Measurements from ENCODE around the gene LGI2. TPM values are rescaled to one million over a fixed set of nuclear protein-coding genes. Genes with fewer than 3 reads are reported as not detected.

The LGI2 gene
- total and polyA plus RNA-seq, 2 of the 8 experiments (the other 6 are each of a cell fraction or from before 2014, with no cell fraction given) = 2.3 to 4.0 TPM

DNA sequence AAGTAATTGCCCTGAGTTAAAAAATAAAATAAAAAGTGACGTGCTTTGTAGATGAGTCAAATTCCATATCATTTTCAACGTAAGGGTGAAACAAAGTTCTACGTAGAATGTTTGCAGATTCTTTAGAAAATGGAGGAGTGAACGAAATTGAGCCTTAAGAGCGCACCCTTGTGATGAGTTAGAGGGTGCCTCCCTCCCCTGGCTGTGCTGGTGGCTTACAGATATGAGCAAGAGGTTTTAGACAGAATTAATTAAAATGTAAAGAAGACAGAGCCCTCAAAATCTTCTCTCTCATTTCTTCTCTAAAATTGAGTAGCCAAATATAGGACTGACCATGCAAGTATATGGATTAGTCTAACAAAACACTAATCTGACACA, 30.2 kb upstream of the LGI2 start:
- Histone ChIP-seq H3K4ac (replicated peaks; ENCODE audit: insufficient read length, low read depth, low read length) (no peak overlapping the region), H3K14ac (ENCODE audit: insufficient read length) (no peak overlapping the region), H2BK5ac (ENCODE audit: low read depth, low read length) (no peak overlapping the region), H3K9ac (replicated peaks in 1 of 4; ENCODE audit: extremely low read depth in 1 of 4, low read depth in 3 of 4, low read length in 3 of 4) (no peak overlapping the region), H3K23me2 (ENCODE audit: low read depth, low read length) (no peaks in the 10 kb centered on the region; the same call in 1 of the 2 replicates), H2BK120ac (replicated peaks; ENCODE audit: low read depth, low read length) (no peak overlapping the region), H3K56ac (replicated peaks; ENCODE audit: insufficient read length, low read depth, low read length) (no peak overlapping the region), H2BK12ac (ENCODE audit: low read depth, low read length) (no peak overlapping the region), H3K36me3 (ENCODE audit: control insufficient read depth in 2 of 4, insufficient read depth in 4 of 4, low read length in 3 of 4) (no peaks in the 10 kb centered on the region), H3K18ac (ENCODE audit: extremely low read depth, low read length) (no peak overlapping the region), H3K4me2 (ENCODE audit: insufficient read depth in 1 of 2, low read depth in 2 of 2, low read length in 2 of 2) (no peak overlapping the region), H3K79me2 (ENCODE audit: control insufficient read depth in 1 of 2, insufficient read depth in 2 of 2, low read length in 2 of 2) (no peaks in the 10 kb centered on the region), H2BK20ac (ENCODE audit: low read length) (no peak overlapping the region), H2BK15ac (ENCODE audit: low read length) (no peak overlapping the region), H3K9me3 (ENCODE audit: insufficient read depth in 2 of 2, low read depth in 1 of 2, low read length in 1 of 2) (no peaks in the 10 kb centered on the region), H4K8ac (ENCODE audit: extremely low read depth, insufficient read depth, low read length) (no peak overlapping the region), H4K91ac (replicated peaks; ENCODE audit: insufficient read length, low read length) (no peak overlapping the region), H3K79me1 (ENCODE audit: low read depth, low read length) (no peaks in the 10 kb centered on the region), H4K5ac (ENCODE audit: insufficient read length, low read depth, low read length) (no peak overlapping the region), H3K27ac (ENCODE audit: low read depth, low read length) (no peak overlapping the region), H2AK5ac (ENCODE audit: low read depth, low read length) (no peak overlapping the region), H4K20me1 (replicated peaks in 1 of 2; ENCODE audit: control insufficient read depth in 1 of 2, insufficient read depth in 2 of 2, low read length in 2 of 2) (no peaks in the 10 kb centered on the region), H3K27me3 (replicated peaks in 1 of 4; ENCODE audit: control insufficient read depth in 3 of 4, extremely low read depth in 1 of 4, insufficient read depth in 3 of 4, low read length in 3 of 4) (no peaks in the 10 kb centered on the region), H3K4me3 (ENCODE audit: extremely low read depth in 1 of 4, insufficient read depth in 2 of 4, low read depth in 3 of 4, low read length in 4 of 4) (no peak overlapping the region), H3K4me1 (replicated peaks in 1 of 4; ENCODE audit: control insufficient read depth in 3 of 4, insufficient read depth in 4 of 4, low read length in 3 of 4) (peaks cover 0 to 15% (median 6%) of the 10 kb centered on the region in 4 experiments; a peak in 5 of 7 replicates), H2AFZ (ENCODE audit: low read length) (no peak overlapping the region), H3K23ac (ENCODE audit: insufficient read length) (no peak overlapping the region)
- TF ChIP-seq CTCF (IDR thresholded peaks at IDR 0.05; ENCODE audit: control extremely low read depth in 1 of 3, insufficient read depth in 1 of 3, low read depth in 1 of 3, low read length in 3 of 3) (peak in 1 of 3 experiments; percentile 4; a peak in 2 of 4 replicates), RAD21 (IDR thresholded peaks at IDR 0.05 in 1 of 2, conservative IDR thresholded peaks at IDR 0.05 in 1 of 2; ENCODE audit: low read depth in 2 of 2, low read length in 2 of 2) (peak; percentile 4 to 36; a peak in 2 of 4 replicates), RFX5 (IDR thresholded peaks at IDR 0.05; ENCODE audit: borderline replicate concordance, low read depth, low read length) (no peak)
- no peak for DNase-seq (ENCODE audit: low read depth in 1 of 2, low spot score in 2 of 2)
- 83% methylated on average over 5 of the region's 5 CpGs; no CpG with 5 or more reads in 1 of the 2 experiments for WGBS, 2 experiments (ENCODE audit: extremely low coverage in 1 of 2, insufficient coverage in 1 of 2, insufficient read length in 1 of 2, insufficient replicate concordance in 2 of 2, low coverage in 1 of 2, low lambda C conversion rate in 2 of 2, missing lambda C conversion rate in 1 of 2)
- ChIA-PET POLR2A (ENCODE audit: partially characterized antibody) (no interaction called here), CTCF (ENCODE audit: partially characterized antibody) (interaction anchor here (1.1 to 1.4 kb wide), 2 partner anchors 80 to 84 kb away, joined by 3 to 4 read pairs; no protein-coding TSS in a partner anchor)
- FAIRE-seq = no peak

All from H1 (cell line).